ENCODE results near the gene PTPRT.

DNA sequence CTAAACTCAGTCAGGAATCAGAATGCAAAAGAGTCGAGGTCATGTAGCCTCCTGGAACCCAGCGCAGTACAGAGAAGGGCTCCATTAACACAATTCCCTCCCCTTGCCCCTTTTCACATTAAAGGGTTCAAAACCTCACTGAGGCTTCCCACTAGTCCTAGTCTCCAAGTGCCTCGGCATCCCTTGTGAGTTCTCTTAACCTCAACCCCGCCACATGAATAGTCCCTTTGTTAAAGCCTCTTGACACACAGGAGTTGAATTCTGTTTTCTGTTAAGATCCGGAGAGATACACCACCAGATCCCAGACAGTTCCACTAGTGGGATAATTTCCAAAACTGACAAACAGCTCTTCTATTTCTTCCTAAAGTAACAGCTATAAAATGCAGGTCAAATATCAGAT lies 17.8 kb downstream of the PTPRT start:
- no peak for TF ChIP-seq GABPA (IDR thresholded peaks at IDR 0.05; ENCODE audit: low read depth)
- TF ChIP-seq MXI1 (IDR thresholded peaks at IDR 0.05; ENCODE audit: low read depth, low read length) = no peak
- no peak for TF ChIP-seq YY1 (IDR thresholded peaks at IDR 0.05; ENCODE audit: low read depth)
- TF ChIP-seq RFX5 (IDR thresholded peaks at IDR 0.05; ENCODE audit: low read length) = no peak
- TF ChIP-seq, protein P1, sequence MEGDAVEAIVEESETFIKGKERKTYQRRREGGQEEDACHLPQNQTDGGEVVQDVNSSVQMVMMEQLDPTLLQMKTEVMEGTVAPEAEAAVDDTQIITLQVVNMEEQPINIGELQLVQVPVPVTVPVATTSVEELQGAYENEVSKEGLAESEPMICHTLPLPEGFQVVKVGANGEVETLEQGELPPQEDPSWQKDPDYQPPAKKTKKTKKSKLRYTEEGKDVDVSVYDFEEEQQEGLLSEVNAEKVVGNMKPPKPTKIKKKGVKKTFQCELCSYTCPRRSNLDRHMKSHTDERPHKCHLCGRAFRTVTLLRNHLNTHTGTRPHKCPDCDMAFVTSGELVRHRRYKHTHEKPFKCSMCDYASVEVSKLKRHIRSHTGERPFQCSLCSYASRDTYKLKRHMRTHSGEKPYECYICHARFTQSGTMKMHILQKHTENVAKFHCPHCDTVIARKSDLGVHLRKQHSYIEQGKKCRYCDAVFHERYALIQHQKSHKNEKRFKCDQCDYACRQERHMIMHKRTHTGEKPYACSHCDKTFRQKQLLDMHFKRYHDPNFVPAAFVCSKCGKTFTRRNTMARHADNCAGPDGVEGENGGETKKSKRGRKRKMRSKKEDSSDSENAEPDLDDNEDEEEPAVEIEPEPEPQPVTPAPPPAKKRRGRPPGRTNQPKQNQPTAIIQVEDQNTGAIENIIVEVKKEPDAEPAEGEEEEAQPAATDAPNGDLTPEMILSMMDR (IDR thresholded peaks at IDR 0.05) = no peak
- TF ChIP-seq EP300 (IDR thresholded peaks at IDR 0.05; ENCODE audit: borderline replicate concordance in 1 of 2, low read depth in 1 of 2, low read length in 1 of 2) = no peak
- no peak for TF ChIP-seq FOXJ3 (CRISPR knock-in tag; IDR thresholded peaks at IDR 0.05)
- TF ChIP-seq, protein P2, sequence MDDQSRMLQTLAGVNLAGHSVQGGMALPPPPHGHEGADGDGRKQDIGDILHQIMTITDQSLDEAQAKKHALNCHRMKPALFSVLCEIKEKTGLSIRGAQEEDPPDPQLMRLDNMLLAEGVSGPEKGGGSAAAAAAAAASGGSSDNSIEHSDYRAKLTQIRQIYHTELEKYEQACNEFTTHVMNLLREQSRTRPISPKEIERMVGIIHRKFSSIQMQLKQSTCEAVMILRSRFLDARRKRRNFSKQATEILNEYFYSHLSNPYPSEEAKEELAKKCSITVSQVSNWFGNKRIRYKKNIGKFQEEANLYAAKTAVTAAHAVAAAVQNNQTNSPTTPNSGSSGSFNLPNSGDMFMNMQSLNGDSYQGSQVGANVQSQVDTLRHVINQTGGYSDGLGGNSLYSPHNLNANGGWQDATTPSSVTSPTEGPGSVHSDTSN (IDR thresholded peaks at IDR 0.05) = no peak
- no peak for TF ChIP-seq SMC3 (IDR thresholded peaks at IDR 0.05; ENCODE audit: low read depth, low read length)
- no peak for TF ChIP-seq POLR2AphosphoS5 (IDR thresholded peaks at IDR 0.05; ENCODE audit: low read depth, low read length)
- no peak for TF ChIP-seq RAD21 (IDR thresholded peaks at IDR 0.05; ENCODE audit: low read length)
- TF ChIP-seq NRF1 (IDR thresholded peaks at IDR 0.05; ENCODE audit: low read depth, low read length) = no peak
- TF ChIP-seq, protein P3, sequence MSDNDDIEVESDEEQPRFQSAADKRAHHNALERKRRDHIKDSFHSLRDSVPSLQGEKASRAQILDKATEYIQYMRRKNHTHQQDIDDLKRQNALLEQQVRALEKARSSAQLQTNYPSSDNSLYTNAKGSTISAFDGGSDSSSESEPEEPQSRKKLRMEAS (IDR thresholded peaks at IDR 0.05; ENCODE audit: low read depth) = no peak

All from SK-N-SH (cell line).